Parathyroid adenoma (tissue), 2 donors: Measurements from ENCODE around the gene RASEF.

Source experiments
- H2AFZ ChIP-seq: fragments of 300-600 bp; sonication (generic); one replicate; pipeline ENCODE4 v1.7.0; 2017; ENCODE audit warnings: antibody characterized with exemption, mild to moderate bottlenecking
- H3K27ac ChIP-seq: fragments of 300-600 bp; sonication (generic); one replicate; pipeline ENCODE4 v1.7.0; 2017
- H3K27me3 ChIP-seq: fragments of 300-600 bp; sonication (generic); one replicate; pipeline ENCODE4 v1.7.0; 2017; ENCODE audit warnings: low read length; ENCODE audit not compliant: control insufficient read depth, insufficient read depth
- H3K36me3 ChIP-seq: fragments of 300-600 bp; sonication (generic); one replicate; pipeline ENCODE4 v1.7.0; 2017; ENCODE audit warnings: low read length; ENCODE audit not compliant: control insufficient read depth, insufficient read depth
- H3K4me1 ChIP-seq: fragments of 300-600 bp; sonication (generic); one replicate; pipeline ENCODE4 v1.7.0; 2017; ENCODE audit warnings: control low read depth
- H3K4me2 ChIP-seq: fragments of 300-600 bp; sonication (generic); one replicate; pipeline ENCODE4 v1.7.0; 2017; ENCODE audit warnings: low read length
- H3K4me3 ChIP-seq: fragments of 300-600 bp; sonication (generic); one replicate; pipeline ENCODE4 v1.7.0; 2017; ENCODE audit warnings: low read depth, low read length
- H3K79me2 ChIP-seq: fragments of 300-600 bp; sonication (generic); one replicate; pipeline ENCODE4 v1.7.0; 2017; ENCODE audit warnings: control low read depth
- H3K9ac ChIP-seq: fragments of 300-600 bp; sonication (generic); one replicate; pipeline ENCODE4 v1.7.0; 2017; ENCODE audit warnings: mild to moderate bottlenecking
- H3K9me3 ChIP-seq: fragments of 300-600 bp; sonication (generic); one replicate; pipeline ENCODE4 v1.7.0; 2017; ENCODE audit warnings: low read length; ENCODE audit not compliant: control insufficient read depth
- CTCF ChIP-seq: fragments of 300-600 bp; sonication (generic); IDR thresholded peaks from one replicate; pipeline ENCODE4 v1.7.0; 2017; ENCODE audit warnings: antibody characterized with exemption, mild to moderate bottlenecking
- donor health status: primary hyperparathyroidism.

Gene RASEF

DNA sequence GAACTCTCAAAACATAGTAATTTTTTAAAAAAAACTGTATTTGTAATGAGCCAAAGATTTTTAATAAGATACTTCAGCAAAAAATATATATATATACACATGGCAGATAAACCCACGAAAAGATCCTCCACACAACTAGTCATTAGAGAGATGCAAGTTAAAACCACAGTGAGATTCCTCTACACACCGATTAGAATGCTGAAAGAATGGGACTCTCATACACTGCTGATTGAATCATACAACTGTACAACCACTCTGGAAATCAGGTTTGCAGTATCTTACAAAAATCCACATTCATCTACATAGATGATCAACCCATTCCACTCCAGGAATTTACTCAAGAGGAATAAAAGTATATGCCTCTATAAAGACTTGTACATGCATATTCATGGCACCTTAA is 43.7 kb downstream of the RASEF start:
- Histone ChIP-seq H3K27ac (no peak overlapping the region), H3K4me1 (no peaks in the 10 kb centered on the region), H3K27me3 (no peaks in the 10 kb centered on the region), H3K9ac (no peak overlapping the region), H2AFZ (no peak overlapping the region), H3K9me3 (no peaks in the 10 kb centered on the region), H3K79me2 (no peaks in the 10 kb centered on the region), H3K4me2 (no peak overlapping the region), H3K36me3 (no peaks in the 10 kb centered on the region), H3K4me3 (no peak overlapping the region)
- TF ChIP-seq CTCF, result no peak

DNA sequence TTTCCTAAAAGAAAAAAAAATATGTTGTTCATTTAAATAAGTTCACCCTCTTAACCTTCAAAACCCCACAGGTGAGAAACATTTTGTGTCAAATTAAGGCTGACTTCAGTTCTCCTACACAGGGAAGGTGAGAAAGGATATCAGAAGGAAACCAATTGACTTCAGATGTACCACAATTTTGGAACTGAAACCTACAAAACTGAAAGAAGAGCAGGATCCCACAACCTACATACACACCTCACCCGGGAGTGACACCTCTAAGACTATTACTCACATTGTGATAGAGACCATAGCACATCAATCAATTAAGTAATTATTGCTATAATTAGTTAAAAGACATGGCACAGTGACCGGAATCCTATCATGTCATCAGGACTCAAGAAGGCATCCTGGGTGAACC is 47.0 kb downstream of the RASEF start:
- no peaks in the 10 kb centered on the region for H3K79me2 ChIP-seq
- no peak for TF ChIP-seq CTCF
- no peak overlapping the region for H3K27ac ChIP-seq
- no peak overlapping the region for H3K9ac ChIP-seq
- no peaks in the 10 kb centered on the region for H3K9me3 ChIP-seq
- H3K4me2 ChIP-seq, result no peak overlapping the region
- no peaks in the 10 kb centered on the region for H3K4me1 ChIP-seq
- H3K4me3 ChIP-seq, result no peak overlapping the region
- H3K36me3 ChIP-seq, result no peaks in the 10 kb centered on the region
- H3K27me3 ChIP-seq, result no peaks in the 10 kb centered on the region
- no peak overlapping the region for H2AFZ ChIP-seq

- H3K79me2 ChIP-seq, result no peaks in the 10 kb centered on the region
- H3K9ac ChIP-seq, result no peak overlapping the region
- no peak overlapping the region for H3K27ac ChIP-seq
- H3K4me2 ChIP-seq, result no peak overlapping the region
- no peaks in the 10 kb centered on the region for H3K27me3 ChIP-seq
- TF ChIP-seq CTCF, result no peak
- no peak overlapping the region for H2AFZ ChIP-seq
- H3K9me3 ChIP-seq, result no peaks in the 10 kb centered on the region
- no peak overlapping the region for H3K4me3 ChIP-seq
- no peaks in the 10 kb centered on the region for H3K36me3 ChIP-seq
- H3K4me1 ChIP-seq, result no peaks in the 10 kb centered on the region
These were observed 48.9 kb downstream of the RASEF start for GRCh38 chr9:83013867-83014605.

GRCh38 chr9:83012922-83013838 is 49.8 kb downstream of the RASEF start:
- Histone ChIP-seq H3K27ac (no peak overlapping the region), H3K79me2 (no peaks in the 10 kb centered on the region), H3K4me2 (no peak overlapping the region), H3K9me3 (no peaks in the 10 kb centered on the region), H3K9ac (no peak overlapping the region), H3K27me3 (no peaks in the 10 kb centered on the region), H3K36me3 (no peaks in the 10 kb centered on the region), H3K4me3 (no peak overlapping the region), H2AFZ (no peak overlapping the region), H3K4me1 (no peaks in the 10 kb centered on the region)
- TF ChIP-seq CTCF, result no peak
